ENCODE results near the gene CREM. TPM values are rescaled to one million over a fixed set of nuclear protein-coding genes. Genes with fewer than 3 reads are reported as not detected.
"Not testable (repeated sequence)": the region's sequence is repeated elsewhere in the genome, so short reads cannot be mapped to it uniquely, and the experiment has no call there.

CREM gene
- total RNA-seq = 10 to 100 TPM; 10.9 to 24.8 TPM

- peak within 1 kb of the TSS; percentile 99 for H3K27ac ChIP-seq
- no peaks in the 10 kb centered on the region for H3K27me3 ChIP-seq
- peak; percentile 69 for TF ChIP-seq CTCF (IDR thresholded peaks at IDR 0.05)
- H3K36me3 ChIP-seq = no peaks in the 10 kb centered on the region
- H3K9me3 ChIP-seq = no peaks in the 10 kb centered on the region
- peaks cover 10% of the 10 kb centered on the region for H3K4me1 ChIP-seq
- H3K9ac ChIP-seq (ENCODE audit: low read depth in 2 of 2, low read length in 2 of 2) = peak within 1 kb of the TSS; percentile 95 to 98
- peak within 1 kb of the TSS; percentile 81 for H3K4me3 ChIP-seq
- peak; percentile 100 for DNase-seq
- intact Hi-C loops (cut with DNase I) = loop anchor here (5.0 kb wide), 1 partner anchor 66 kb away; no protein-coding TSS in a partner anchor
These were observed at the start of gene CREM for GRCh38 chr10:35126530-35127288. CREM (plus strand) TSS chr10:35126846; CDS start chr10:35137836, 10,990 bp downstream.

GRCh38 chr10:35079265-35079664, 47.4 kb upstream of the CREM start:
- no peak overlapping the region for H3K27ac ChIP-seq
- no peak overlapping the region for H3K4me3 ChIP-seq
- H3K9ac ChIP-seq (ENCODE audit: low read depth in 2 of 2, low read length in 2 of 2) = no peak overlapping the region
- H3K27me3 ChIP-seq = no peaks in the 10 kb centered on the region
- H3K9me3 ChIP-seq = no peaks in the 10 kb centered on the region
- intact Hi-C loops (cut with DNase I) = no loop called here
- no peak for TF ChIP-seq CTCF (IDR thresholded peaks at IDR 0.05)
- H3K4me1 ChIP-seq = no peaks in the 10 kb centered on the region
- H3K36me3 ChIP-seq = no peaks in the 10 kb centered on the region
- no peak for DNase-seq

GRCh38 chr10:35079763-35080162, 46.9 kb upstream of the CREM start:
- H3K9ac ChIP-seq (ENCODE audit: low read depth in 2 of 2, low read length in 2 of 2) = no peak overlapping the region
- intact Hi-C loops (cut with DNase I) = no loop called here
- no peak overlapping the region for H3K27ac ChIP-seq
- TF ChIP-seq CTCF (IDR thresholded peaks at IDR 0.05) = no peak
- no peaks in the 10 kb centered on the region for H3K36me3 ChIP-seq
- no peak overlapping the region for H3K4me3 ChIP-seq
- no peaks in the 10 kb centered on the region for H3K4me1 ChIP-seq
- DNase-seq = no peak
- H3K9me3 ChIP-seq = no peaks in the 10 kb centered on the region
- H3K27me3 ChIP-seq = no peaks in the 10 kb centered on the region

GRCh38 chr10:35080261-35080660, 46.4 kb upstream of the CREM start:
- intact Hi-C loops (cut with DNase I); H3K9me3 ChIP-seq; H3K9ac ChIP-seq (ENCODE audit: low read depth in 2 of 2, low read length in 2 of 2); DNase-seq; H3K27ac ChIP-seq; H3K36me3 ChIP-seq; H3K4me1 ChIP-seq; H3K27me3 ChIP-seq; H3K4me3 ChIP-seq: not testable (repeated sequence)

- intact Hi-C loops (cut with DNase I) = no loop called here
- Histone ChIP-seq H3K27ac (no peak overlapping the region), H3K9me3 (no peaks in the 10 kb centered on the region), H3K27me3 (no peaks in the 10 kb centered on the region), H3K4me1 (no peaks in the 10 kb centered on the region), H3K9ac (ENCODE audit: low read depth in 2 of 2, low read length in 2 of 2) (no peak overlapping the region), H3K36me3 (no peaks in the 10 kb centered on the region), H3K4me3 (no peak overlapping the region)
- no peak for DNase-seq
- no peak for TF ChIP-seq CTCF (IDR thresholded peaks at IDR 0.05)
These were observed 43.4 kb upstream of the CREM start for GRCh38 chr10:35083242-35083641.

GRCh38 chr10:35089611-35090161, 37.0 kb upstream of the CREM start:
- Histone ChIP-seq H3K36me3 (no peaks in the 10 kb centered on the region), H3K4me3 (peak overlapping the region; percentile 89), H3K9ac (ENCODE audit: low read depth in 2 of 2, low read length in 2 of 2) (peak overlapping the region; percentile 81 to 89), H3K27me3 (no peaks in the 10 kb centered on the region), H3K4me1 (peaks cover 8% of the 10 kb centered on the region), H3K27ac (peak overlapping the region; percentile 95), H3K9me3 (no peaks in the 10 kb centered on the region)
- no peak for TF ChIP-seq CTCF (IDR thresholded peaks at IDR 0.05)
- DNase-seq = no peak
- intact Hi-C loops (cut with DNase I) = no loop called here

Measured in colonic mucosa (tissue), 4 donors.